ENCODE data around the gene GAPVD1. TPM values are rescaled to one million over a fixed set of nuclear protein-coding genes. Genes with fewer than 3 reads are reported as not detected.

The GAPVD1 gene
- total and polyA plus RNA-seq, 2 of the 13 experiments (the other 11 are each of a cell fraction or from before 2014, with no cell fraction given): 11.1 to 33.2 TPM

GRCh38 chr9:125261501-125262293 lies at the start of gene GAPVD1 (continued):
- peak; percentile 39; the same call in 1 of the 2 replicates for TF ChIP-seq LBX2 (CRISPR knock-in tag; IDR thresholded peaks at IDR 0.05; ENCODE audit: borderline replicate concordance)
- TF ChIP-seq CREM (IDR thresholded peaks at IDR 0.05): no peak
- no peak for TF ChIP-seq CREM (CRISPR knock-in tag; IDR thresholded peaks at IDR 0.05)
- TF ChIP-seq ZNF572 (CRISPR knock-in tag; IDR thresholded peaks at IDR 0.05): no peak
- TF ChIP-seq NR2F6 (IDR thresholded peaks at IDR 0.05): no peak
- peak; percentile 30; the same call in 1 of the 2 replicates for TF ChIP-seq NR2F6 (CRISPR knock-in tag; IDR thresholded peaks at IDR 0.05)
- TF ChIP-seq TFDP2 (CRISPR knock-in tag; IDR thresholded peaks at IDR 0.05): peak; percentile 52; the same call in 1 of the 2 replicates
- TF ChIP-seq ADNP (CRISPR knock-in tag; IDR thresholded peaks at IDR 0.05): no peak
- no peak for TF ChIP-seq NCOA2 (CRISPR knock-in tag; IDR thresholded peaks at IDR 0.05)
- TF ChIP-seq ZNF615 (CRISPR knock-in tag; IDR thresholded peaks at IDR 0.05; ENCODE audit: borderline replicate concordance): no peak
- no peak for TF ChIP-seq ZNF3 (CRISPR knock-in tag; IDR thresholded peaks at IDR 0.05)
- TF ChIP-seq ZBTB34 (CRISPR knock-in tag; IDR thresholded peaks at IDR 0.05): no peak
- no peak for TF ChIP-seq CBFB (CRISPR knock-in tag; IDR thresholded peaks at IDR 0.05)
- TF ChIP-seq PHB2 (IDR thresholded peaks at IDR 0.05; ENCODE audit: partially characterized antibody): no peak
- peak; percentile 95 for TF ChIP-seq HCFC1 (IDR thresholded peaks at IDR 0.05; ENCODE audit: low read depth, low read length)
- peak; percentile 63 for TF ChIP-seq ZGPAT (CRISPR knock-in tag; IDR thresholded peaks at IDR 0.05)
- no peak; the same call in 1 of the 2 replicates for TF ChIP-seq MYPOP (CRISPR knock-in tag; IDR thresholded peaks at IDR 0.05)
- TF ChIP-seq ZBTB43 (CRISPR knock-in tag; conservative IDR thresholded peaks at IDR 0.05): no peak; the same call in 1 of the 2 replicates
- no peak for TF ChIP-seq ZNF512B (CRISPR knock-in tag; IDR thresholded peaks at IDR 0.05; ENCODE audit: borderline replicate concordance)
